NCI-H128 (cell line): ENCODE data around the gene ZNF549.
"Not testable (repeated sequence)": the region's sequence is repeated elsewhere in the genome, so short reads cannot be mapped to it uniquely, and the experiment has no call there.

Experiments used
- DNase-seq: peaks from one replicate; lab custom pipeline; 2025; ENCODE audit not compliant: unreplicated experiment; lab: John Stamatoyannopoulos, UW

ZNF549 gene

GRCh38 chr19:57527136-57527881 is at the start of gene ZNF549:
Gene ZNF549 (plus strand): TSS chr19:57527356. CDS start chr19:57527574, 218 bp downstream.
- peak; percentile 89 for DNase-seq

DNA sequence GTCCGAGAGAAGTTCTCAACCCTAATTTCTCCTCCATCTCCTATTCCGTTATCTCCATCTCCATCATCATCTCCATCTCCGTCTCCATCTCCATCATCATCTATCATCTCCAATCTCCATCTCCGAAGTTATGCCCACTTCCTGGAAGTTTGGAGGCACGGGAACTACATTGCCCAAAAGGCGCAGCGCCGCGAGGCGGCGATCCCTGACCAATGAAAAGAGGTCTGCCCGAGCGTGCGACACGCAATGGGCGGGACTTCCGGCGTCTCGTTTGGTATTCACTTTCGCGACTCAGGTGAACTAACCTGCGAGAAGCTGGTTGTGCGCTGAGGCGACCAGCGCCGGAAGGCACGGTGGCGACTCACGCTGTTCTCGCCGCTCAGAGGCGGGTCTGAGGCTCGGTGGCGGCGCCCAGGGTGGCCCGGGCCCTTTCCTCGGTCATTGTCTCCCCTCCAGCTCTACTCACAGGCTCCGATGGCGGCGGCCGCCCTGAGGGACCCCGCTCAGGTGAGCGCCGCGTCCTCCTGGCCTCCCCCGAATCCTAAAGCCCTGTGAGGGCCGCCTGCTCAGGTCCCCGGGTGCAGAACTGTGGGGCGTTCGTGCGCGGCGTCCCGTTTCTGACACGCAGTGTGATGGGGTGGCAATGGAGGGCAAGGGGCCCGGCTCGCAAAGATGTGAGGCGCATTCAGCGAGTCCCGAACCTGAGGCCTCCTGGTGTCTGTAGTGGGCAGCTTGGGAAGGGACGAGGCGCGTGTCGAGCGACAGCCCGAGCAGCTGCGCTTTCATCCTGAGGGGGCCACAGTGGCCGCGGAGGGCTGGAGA is 39.5 kb upstream of the ZNF549 start, which contains the start of gene ZNF419:
TSS of gene ZNF419 (plus strand) at position 274 of the 822 bp plus-strand sequence. CDS start at position 475, 201 bp downstream.
- peak; percentile 89 for DNase-seq

DNA sequence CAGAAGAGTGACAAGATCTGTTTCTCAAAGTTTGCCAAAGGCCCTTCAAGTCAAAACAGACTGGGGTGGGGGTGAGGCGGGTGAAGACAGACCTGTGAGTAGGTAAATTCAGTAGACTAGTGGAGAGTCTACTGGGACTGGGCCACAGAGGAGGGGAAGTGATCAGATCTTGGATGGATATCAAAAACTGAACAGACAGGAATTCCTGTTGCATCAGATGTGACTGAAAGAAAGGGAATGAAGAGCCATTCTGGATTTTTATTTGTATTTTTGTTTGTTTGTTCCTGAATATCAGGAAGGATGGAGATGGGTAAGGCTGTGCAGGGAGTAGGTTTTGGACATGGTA is 38.9 kb upstream of the ZNF549 start:
- not testable (repeated sequence) for DNase-seq

GRCh38 chr19:57499332-57499679 is 27.9 kb upstream of the ZNF549 start:
- DNase-seq, result not testable (repeated sequence)

- DNase-seq, result peak; percentile 81
Measured at GRCh38 chr19:57499680-57500395, 27.3 kb upstream of the ZNF549 start, which contains the start of gene ZNF773. Gene ZNF773 (plus strand): TSS chr19:57499938. CDS start chr19:57500081, 143 bp downstream.

- DNase-seq, result not testable (repeated sequence)
Measured at GRCh38 chr19:57500400-57500799, 26.8 kb upstream of the ZNF549 start.

- no peak for DNase-seq
Measured at GRCh38 chr19:57506163-57506562, 21.0 kb upstream of the ZNF549 start.

- DNase-seq, result no peak
Measured at GRCh38 chr19:57511484-57511883, 15.7 kb upstream of the ZNF549 start.

DNA sequence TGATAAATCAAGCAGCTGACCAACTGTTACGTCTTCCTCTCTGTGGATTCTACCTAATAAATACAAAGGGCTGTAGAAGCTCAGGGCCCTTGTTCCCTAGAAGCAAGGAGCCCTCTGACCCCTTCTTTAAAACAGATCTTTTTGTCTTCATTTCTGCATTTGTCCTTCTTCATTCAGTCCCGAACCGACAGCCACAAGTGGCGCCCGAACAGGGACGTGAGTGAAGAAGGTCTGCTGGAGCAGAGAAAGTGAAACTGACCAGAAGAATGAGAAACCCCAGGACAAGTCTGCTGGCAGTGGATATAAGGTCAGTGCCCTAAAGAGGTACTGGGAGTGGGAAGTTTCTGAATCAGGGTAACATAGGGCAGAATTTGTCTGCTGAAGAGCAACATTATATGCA is 14.3 kb upstream of the ZNF549 start:
- no peak for DNase-seq

- no peak for DNase-seq
Measured at GRCh38 chr19:57515255-57515654, 11.9 kb upstream of the ZNF549 start.

GRCh38 chr19:57518021-57518420 is 9.1 kb upstream of the ZNF549 start:
- DNase-seq, result not testable (repeated sequence)

DNA sequence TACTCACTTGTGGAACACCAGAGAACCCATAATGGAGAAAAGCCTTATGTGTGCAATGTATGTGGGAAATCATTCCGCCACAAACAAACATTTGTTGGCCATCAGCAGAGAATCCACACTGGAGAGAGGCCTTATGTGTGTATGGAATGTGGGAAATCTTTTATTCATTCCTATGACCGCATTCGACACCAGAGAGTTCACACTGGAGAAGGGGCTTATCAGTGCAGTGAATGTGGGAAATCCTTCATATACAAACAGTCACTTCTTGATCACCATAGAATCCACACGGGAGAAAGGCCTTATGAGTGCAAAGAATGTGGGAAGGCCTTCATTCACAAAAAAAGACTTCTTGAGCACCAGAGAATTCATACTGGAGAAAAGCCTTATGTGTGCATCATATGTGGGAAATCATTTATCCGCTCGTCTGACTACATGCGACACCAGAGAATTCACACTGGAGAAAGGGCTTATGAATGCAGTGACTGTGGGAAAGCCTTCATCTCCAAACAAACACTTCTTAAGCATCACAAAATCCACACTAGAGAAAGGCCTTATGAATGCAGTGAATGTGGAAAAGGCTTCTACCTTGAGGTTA is 10.9 kb downstream of the ZNF549 start:
- no peak for DNase-seq

DNA sequence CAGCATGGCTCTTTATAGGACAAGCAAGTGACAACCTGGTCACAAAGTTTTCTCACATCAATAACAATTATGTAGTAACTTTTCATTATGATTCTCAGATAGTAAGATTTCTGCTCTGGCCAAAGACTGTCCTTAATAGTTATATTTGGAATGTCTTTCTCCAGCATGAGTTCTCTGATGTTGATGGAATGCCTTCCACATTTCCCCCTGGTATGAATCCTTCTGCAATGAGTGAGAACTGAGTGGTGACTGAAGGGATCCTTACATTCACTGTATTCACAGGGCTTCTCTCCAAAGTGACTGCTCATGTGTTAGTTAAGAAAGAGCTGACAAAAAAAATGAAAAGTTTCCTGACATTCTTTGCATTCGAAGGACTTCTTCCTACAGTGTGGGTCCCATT is 19.4 kb downstream of the ZNF549 start:
- no peak for DNase-seq

DNA sequence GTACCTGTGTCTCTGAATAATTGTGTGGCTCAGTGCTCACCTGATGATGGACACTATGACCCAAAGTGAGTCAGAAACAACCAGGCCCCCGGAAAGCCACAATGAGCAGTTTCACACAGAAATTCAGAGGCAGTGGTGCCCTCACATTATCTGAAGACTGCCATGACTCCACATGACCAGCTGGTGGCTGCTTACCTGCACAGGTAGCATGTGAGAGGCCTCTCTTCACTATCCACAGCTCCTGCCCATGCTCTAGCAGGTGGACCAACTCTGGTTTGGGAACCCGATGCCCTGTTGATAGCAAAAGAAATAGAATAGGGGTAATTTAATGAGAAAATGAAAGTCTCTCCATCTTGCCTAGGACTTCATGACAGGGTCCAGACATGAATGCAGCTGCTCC is 25.3 kb downstream of the ZNF549 start:
- no peak for DNase-seq

- DNase-seq, result no peak
Measured at GRCh38 chr19:57557659-57558058, 30.5 kb downstream of the ZNF549 start.

DNA sequence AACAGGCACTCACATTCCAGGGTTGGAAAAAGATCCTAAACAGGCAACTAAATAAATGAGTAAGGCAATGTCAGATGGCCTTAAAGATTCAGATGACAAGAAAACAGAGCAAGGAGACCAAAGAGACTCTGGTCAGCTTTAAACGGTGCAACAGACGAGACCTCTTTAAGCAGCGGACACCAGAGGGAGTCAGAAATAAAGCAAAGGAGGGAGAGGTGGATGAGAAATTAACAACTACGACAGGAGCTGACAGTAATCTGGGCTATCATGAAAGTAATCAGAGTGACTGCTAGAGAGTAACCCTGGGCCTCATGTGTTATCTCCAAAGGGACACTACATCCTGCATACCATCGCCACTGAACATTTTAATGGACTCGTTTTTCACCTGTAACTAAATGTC is 31.4 kb downstream of the ZNF549 start:
- DNase-seq, result no peak

GRCh38 chr19:57559008-57559403 is 31.9 kb downstream of the ZNF549 start:
- no peak for DNase-seq

- DNase-seq, result peak; percentile 39
Measured at GRCh38 chr19:57559404-57560025, 32.4 kb downstream of the ZNF549 start, which contains the start of gene ZNF550. Gene ZNF550 (minus strand): TSS chr19:57559863. CDS start chr19:57559682, 181 bp downstream.

DNA sequence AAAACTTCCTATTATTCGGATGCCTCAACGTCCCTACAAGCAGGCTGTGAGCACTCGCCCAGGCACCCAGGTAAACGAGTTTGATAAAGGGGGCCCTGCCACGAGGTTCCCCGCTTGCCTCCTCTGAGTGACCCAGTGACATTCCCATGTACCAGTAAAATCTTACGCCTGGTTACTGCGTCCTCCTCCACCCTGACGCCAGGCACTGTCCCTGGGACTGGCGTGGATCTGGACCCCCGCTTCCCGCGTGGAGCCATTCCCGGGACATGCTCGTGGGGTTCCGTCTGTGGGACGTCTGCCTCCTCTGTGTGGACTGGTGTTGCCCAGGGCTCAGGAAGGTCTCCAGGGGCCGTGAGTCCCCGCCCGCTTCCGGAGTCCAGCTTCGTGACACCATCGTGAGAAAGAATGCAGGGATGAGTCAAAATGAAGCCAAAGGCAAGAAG is 32.9 kb downstream of the ZNF549 start:
- no peak for DNase-seq

DNA sequence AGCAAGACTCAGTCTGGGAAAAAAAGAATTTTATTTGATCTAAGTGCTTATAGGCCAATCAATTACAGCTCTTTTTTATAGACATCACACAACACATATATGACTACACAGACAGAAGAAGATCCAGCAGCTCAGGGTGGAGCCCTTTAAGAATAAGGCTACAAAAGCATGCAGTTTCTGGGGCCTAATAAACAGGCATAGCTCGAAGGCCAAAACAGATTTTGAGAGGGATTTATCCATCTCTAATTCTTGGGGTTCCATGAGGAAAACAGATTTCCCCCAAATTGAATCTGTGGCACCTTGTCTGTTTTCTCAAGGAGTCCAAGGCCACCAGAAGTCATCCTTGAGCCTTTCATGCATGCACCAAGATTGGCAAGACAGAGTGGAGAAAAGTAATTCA is 36.4 kb downstream of the ZNF549 start:
- DNase-seq, result no peak
